K562 (cell line): ENCODE results near the gene SHTN1. TPM values are rescaled to one million over a fixed set of nuclear protein-coding genes. Genes with fewer than 3 reads are reported as not detected.

ENCODE experiments used
- CBX2 ChIP-seq: fragments of 200-600 bp; sonication (generic); IDR thresholded peaks from one replicate; pipeline ENCODE4 v1.6.1; 2012; ENCODE audit warnings: mild to moderate bottlenecking, low read length, inconsistent platforms; ENCODE audit not compliant: insufficient read depth, poor library complexity, severe bottlenecking
- KLF1 ChIP-seq: fragments of 450-650 bp; IDR thresholded peaks from 2 replicates; pipeline ENCODE4 v1.6.1; 2016; ENCODE audit warnings: missing genetic modification characterization, missing compliant biosample characterization
- MAFF ChIP-seq: IDR thresholded peaks from 2 replicates; pipeline ENCODE4 v1.6.1; 2012; ENCODE audit warnings: low read length, improper control_type of control experiment
- MAFG ChIP-seq: fragments of 450-650 bp; conservative IDR thresholded peaks from 2 replicates; pipeline ENCODE4 v1.6.1; 2016; ENCODE audit warnings: missing genetic modification characterization, missing compliant biosample characterization
- MTA2 ChIP-seq: fragments of 450-650 bp; IDR thresholded peaks from 2 replicates; pipeline ENCODE4 v1.6.1; 2016; ENCODE audit warnings: low read depth
- RBM34 ChIP-seq: fragments of 200-400 bp; formaldehyde crosslinking; IDR thresholded peaks from 2 replicates; pipeline ENCODE4 v1.6.1; 2018; ENCODE audit warnings: low read length, borderline replicate concordance; ENCODE audit not compliant: insufficient read depth
- REST ChIP-seq, 2 experiments: fragments of 450-650 bp; formaldehyde crosslinking in 1 of 2; IDR thresholded peaks; 2 replicates each; pipeline versions ENCODE4 v1.4.0 to v1.6.1; 2014 to 2020; ENCODE audit warnings: mild to moderate bottlenecking in 2 of 2, borderline replicate concordance in 1 of 2, low read depth in 1 of 2
- ZC3H8 ChIP-seq: fragments of 450-650 bp; IDR thresholded peaks from 2 replicates; pipeline ENCODE4 v1.6.1; 2017
- ZNF263 ChIP-seq: sonication (generic); formaldehyde crosslinking; IDR thresholded peaks from 2 replicates; pipeline ENCODE4 v1.8.0; 2022; ENCODE audit warnings: mild to moderate bottlenecking, missing genetic modification reagents, borderline replicate concordance
- ZNF280A ChIP-seq: fragments of 450-650 bp; IDR thresholded peaks from 2 replicates; pipeline ENCODE4 v1.6.1; 2018; ENCODE audit warnings: mild to moderate bottlenecking, low read depth; ENCODE audit not compliant: partially characterized antibody
- polyA plus RNA-seq, 8 experiments: library from polyadenylated mRNA; depleted of rRNA in 4 of 8; stranded (reverse) in 5 of 8; unstranded in 3 of 8; fragments of >200 nt; fragmentation: Nextera tagmentation in 2 of 8; fragmentation: Illumina TruSeq in 1 of 8; extraction: Ambion mirVana in 2 of 8; extraction: Trizol in 1 of 8; gene quantifications; 2 replicates each; pipeline versions ENCODE4 v1.2.1 to v1.2.3, GENCODE V29; 2011 to 2014; ENCODE audit warnings: inconsistent platforms in 1 of 8, missing spikeins in 1 of 8
- total RNA-seq, 7 experiments: library from RNA; depleted of rRNA in 6 of 7; stranded (reverse); fragments of >200 nt in 6 of 7; fragmentation: Illumina TruSeq in 2 of 7; extraction: Trizol in 2 of 7; gene quantifications; 2 replicates each; pipeline versions ENCODE4 v1.2.1 to v1.2.3, GENCODE V29; 2011 to 2021; ENCODE audit warnings: low replicate concordance in 1 of 7
- TF ChIP-seq, protein P1 (sequence below): IDR thresholded peaks from 3 replicates; pipeline ENCODE4 v1.6.1; 2011; ENCODE audit warnings: borderline replicate concordance, mild to moderate bottlenecking; ENCODE audit not compliant: insufficient read length, insufficient read depth

SHTN1 gene
- total and polyA plus RNA-seq, 9 of the 15 experiments (the other 6 are each of a cell fraction or from before 2014, with no cell fraction given) = 5.4 to 21.3 (median 13.3) TPM

DNA sequence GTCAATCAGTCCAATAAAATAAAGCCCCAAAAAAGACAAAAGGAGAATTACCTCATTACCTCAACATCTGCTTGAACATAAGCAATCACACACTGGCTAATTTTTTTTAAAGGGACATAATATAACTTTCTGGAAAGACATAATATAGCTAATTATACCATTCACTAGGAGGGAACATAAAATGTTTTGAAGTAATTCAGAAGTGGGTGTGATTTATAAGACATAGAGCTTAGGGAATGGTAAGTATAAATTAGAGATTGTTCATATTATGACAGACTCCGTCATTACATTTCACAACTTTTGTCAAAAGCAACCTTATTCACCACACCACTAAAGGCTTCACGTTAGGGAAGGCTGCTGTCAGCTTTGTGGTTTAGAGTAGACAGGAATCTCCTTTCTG, 3.8 kb downstream of the SHTN1 start (continued):
- TF ChIP-seq REST (IDR thresholded peaks at IDR 0.05; ENCODE audit: borderline replicate concordance) (no peak), REST (CRISPR knock-in tag; IDR thresholded peaks at IDR 0.05; ENCODE audit: low read depth) (no peak), RBM34 (no peak), MAFF (no peak), KLF1 (tag) (no peak), MAFG (tag) (no peak), ZNF280A (no peak), MTA2 (no peak), ZNF263 (no peak), ZC3H8 (no peak), CBX2 (no peak)
- TF ChIP-seq, protein P1, sequence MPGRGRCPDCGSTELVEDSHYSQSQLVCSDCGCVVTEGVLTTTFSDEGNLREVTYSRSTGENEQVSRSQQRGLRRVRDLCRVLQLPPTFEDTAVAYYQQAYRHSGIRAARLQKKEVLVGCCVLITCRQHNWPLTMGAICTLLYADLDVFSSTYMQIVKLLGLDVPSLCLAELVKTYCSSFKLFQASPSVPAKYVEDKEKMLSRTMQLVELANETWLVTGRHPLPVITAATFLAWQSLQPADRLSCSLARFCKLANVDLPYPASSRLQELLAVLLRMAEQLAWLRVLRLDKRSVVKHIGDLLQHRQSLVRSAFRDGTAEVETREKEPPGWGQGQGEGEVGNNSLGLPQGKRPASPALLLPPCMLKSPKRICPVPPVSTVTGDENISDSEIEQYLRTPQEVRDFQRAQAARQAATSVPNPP = no peak
